H1 (cell line): ENCODE measurements around the gene MRFAP1L1. TPM values are rescaled to one million over a fixed set of nuclear protein-coding genes. Genes with fewer than 3 reads are reported as not detected.

Experiments
- CTCF ChIA-PET: fragments of 300-600 bp; sonication (Branson Sonifier 250); formaldehyde crosslinking; loops from one replicate; lab custom pipeline; 2021; ENCODE audit not compliant: partially characterized antibody; lab: Charles Lee
- POLR2A ChIA-PET: fragments of 300-600 bp; sonication (Branson Sonifier 250); formaldehyde crosslinking; loops from one replicate; lab custom pipeline; 2021; ENCODE audit warnings: inconsistent platforms; ENCODE audit not compliant: partially characterized antibody; lab: Charles Lee
- DNase-seq, 2 experiments: peaks; one replicate each; pipeline versions ENCODE4 v3.0.0 to v3.0.0-alpha.2; 2010 to 2022; ENCODE audit warnings: low spot score in 2 of 2, low read depth in 1 of 2, mixed read lengths in 1 of 2
- FAIRE-seq: peaks from 2 replicates; lab custom pipeline; 2011; peaks lifted over from hg19 to GRCh38; lab: Jason Lieb, UNC
- H2AFZ ChIP-seq: 2 replicates; pipeline ENCODE4 v1.8.1; 2012; ENCODE audit warnings: low read length, inconsistent platforms
- H2AK5ac ChIP-seq: 2 replicates; pipeline ENCODE4 v1.6.1; 2013; ENCODE audit warnings: low read depth, low read length
- H2BK120ac ChIP-seq: replicated peaks from 2 replicates; pipeline ENCODE3; 2013; ENCODE audit warnings: low read depth, low read length, inconsistent platforms
- H2BK12ac ChIP-seq: 2 replicates; pipeline ENCODE4 v1.6.1; 2013; ENCODE audit warnings: low read depth, low read length
- H2BK15ac ChIP-seq: 2 replicates; pipeline ENCODE4 v1.6.1; 2013; ENCODE audit warnings: low read length
- H2BK20ac ChIP-seq: 2 replicates; pipeline ENCODE4 v1.6.1; 2013; ENCODE audit warnings: low read length
- H2BK5ac ChIP-seq: 2 replicates; pipeline ENCODE4 v1.6.1; 2013; ENCODE audit warnings: low read depth, low read length
- H3K14ac ChIP-seq: 2 replicates; pipeline ENCODE4 v1.6.1; 2013; ENCODE audit warnings: inconsistent platforms; ENCODE audit not compliant: insufficient read length
- H3K18ac ChIP-seq: 2 replicates; pipeline ENCODE4 v1.6.1; 2013; ENCODE audit warnings: low read length; ENCODE audit errors: extremely low read depth
- H3K23ac ChIP-seq: 2 replicates; pipeline ENCODE4 v1.6.1; 2013; ENCODE audit warnings: inconsistent platforms; ENCODE audit not compliant: insufficient read length
- H3K23me2 ChIP-seq: 2 replicates; pipeline ENCODE4 v1.6.1; 2013; ENCODE audit warnings: low read depth, low read length
- H3K27ac ChIP-seq: 2 replicates; pipeline ENCODE4 v1.6.1; 2011; ENCODE audit warnings: low read depth, low read length, inconsistent platforms
- H3K27me3 ChIP-seq, 4 experiments: replicated peaks in 1 of 4; 1 replicate in 1 of 4; 2 replicates in 3 of 4; pipeline versions ENCODE4 v1.6.1 to v1.8.1; 2011 to 2013; ENCODE audit warnings: low read length in 3 of 4, mild to moderate bottlenecking in 3 of 4, inconsistent platforms in 2 of 4, mixed read lengths in 2 of 4, moderate library complexity in 1 of 4; ENCODE audit not compliant: control insufficient read depth in 3 of 4, insufficient read depth in 3 of 4; ENCODE audit errors: extremely low read depth in 1 of 4
- H3K36me3 ChIP-seq, 4 experiments: 2 replicates each; pipeline versions ENCODE4 v1.6.1 to v1.8.1; 2011 to 2013; ENCODE audit warnings: mild to moderate bottlenecking in 4 of 4, low read length in 3 of 4, moderate library complexity in 2 of 4, control low read depth in 1 of 4, inconsistent platforms in 1 of 4; ENCODE audit not compliant: insufficient read depth in 4 of 4, control insufficient read depth in 2 of 4
- H3K4ac ChIP-seq: replicated peaks from 2 replicates; pipeline ENCODE3; 2013; ENCODE audit warnings: low read length, low read depth, mixed read lengths, inconsistent platforms; ENCODE audit not compliant: insufficient read length
- H3K4me1 ChIP-seq, 4 experiments: replicated peaks in 1 of 4; 1 replicate in 1 of 4; 2 replicates in 3 of 4; pipeline versions ENCODE4 v1.6.1 to v1.8.1; 2011 to 2013; ENCODE audit warnings: low read length in 3 of 4, inconsistent platforms in 2 of 4, mixed read lengths in 1 of 4; ENCODE audit not compliant: insufficient read depth in 4 of 4, control insufficient read depth in 3 of 4
- H3K4me2 ChIP-seq, 2 experiments: 2 replicates each; pipeline versions ENCODE4 v1.6.1 to v1.8.1; 2011 to 2013; ENCODE audit warnings: low read depth in 2 of 2, low read length in 2 of 2, control low read depth in 1 of 2, inconsistent platforms in 1 of 2, mild to moderate bottlenecking in 1 of 2; ENCODE audit not compliant: insufficient read depth in 1 of 2
- H3K4me3 ChIP-seq, 4 experiments: fragments of 200-600, 300-600 bp in 1 of 4; sonication (generic), shearing (Covaris generic), sonication (Bioruptor Twin) in 1 of 4; 2 replicates each; pipeline versions ENCODE4 v1.5.1 to v1.8.1; 2011 to 2016; ENCODE audit warnings: low read length in 4 of 4, low read depth in 3 of 4, control low read depth in 2 of 4, inconsistent platforms in 2 of 4, mild to moderate bottlenecking in 2 of 4, mixed read lengths in 1 of 4, moderate library complexity in 1 of 4; ENCODE audit not compliant: insufficient read depth in 2 of 4; ENCODE audit errors: extremely low read depth in 1 of 4
- H3K56ac ChIP-seq: replicated peaks from 2 replicates; pipeline ENCODE3; 2013; ENCODE audit warnings: low read depth, mild to moderate bottlenecking, mixed read lengths, low read length, inconsistent platforms; ENCODE audit not compliant: insufficient read length
- H3K79me1 ChIP-seq: 2 replicates; pipeline ENCODE4 v1.6.1; 2013; ENCODE audit warnings: low read depth, low read length, control low read depth
- H3K79me2 ChIP-seq, 2 experiments: 2 replicates each; pipeline versions ENCODE4 v1.6.1 to v1.8.1; 2012 to 2013; ENCODE audit warnings: low read length in 2 of 2, mild to moderate bottlenecking in 2 of 2, inconsistent platforms in 1 of 2; ENCODE audit not compliant: insufficient read depth in 2 of 2, control insufficient read depth in 1 of 2
- H3K9ac ChIP-seq, 4 experiments: replicated peaks in 1 of 4; 1 replicate in 1 of 4; 2 replicates in 3 of 4; pipeline versions ENCODE4 v1.6.1 to v1.8.1; 2011 to 2013; ENCODE audit warnings: low read depth in 3 of 4, low read length in 3 of 4, control low read depth in 2 of 4, mild to moderate bottlenecking in 2 of 4, moderate library complexity in 2 of 4, inconsistent platforms in 1 of 4; ENCODE audit errors: extremely low read depth in 1 of 4
- H3K9me3 ChIP-seq, 2 experiments: 2 replicates each; pipeline versions ENCODE4 v1.6.1 to v1.8.1; 2012 to 2013; ENCODE audit warnings: mild to moderate bottlenecking in 2 of 2, moderate library complexity in 2 of 2, control low read depth in 1 of 2, inconsistent platforms in 1 of 2, low read depth in 1 of 2, low read length in 1 of 2, mixed read lengths in 1 of 2; ENCODE audit not compliant: insufficient read depth in 2 of 2
- H4K20me1 ChIP-seq, 2 experiments: replicated peaks in 1 of 2; 2 replicates each; pipeline versions ENCODE3 to v1.8.1; 2011 to 2013; ENCODE audit warnings: inconsistent platforms in 2 of 2, low read length in 2 of 2, mild to moderate bottlenecking in 1 of 2; ENCODE audit not compliant: insufficient read depth in 2 of 2, control insufficient read depth in 1 of 2
- H4K5ac ChIP-seq: 2 replicates; pipeline ENCODE4 v1.6.1; 2013; ENCODE audit warnings: low read length, low read depth, mixed read lengths, inconsistent platforms; ENCODE audit not compliant: insufficient read length
- H4K8ac ChIP-seq: 2 replicates; pipeline ENCODE4 v1.8.0; 2013; ENCODE audit warnings: mild to moderate bottlenecking, moderate library complexity, low read length, inconsistent platforms; ENCODE audit not compliant: insufficient read depth; ENCODE audit errors: extremely low read depth
- H4K91ac ChIP-seq: replicated peaks from 2 replicates; pipeline ENCODE3; 2013; ENCODE audit warnings: low read length, mixed read lengths, inconsistent platforms; ENCODE audit not compliant: insufficient read length
- E2F6 ChIP-seq: IDR thresholded peaks from 2 replicates; pipeline ENCODE4 v1.6.1; 2012; ENCODE audit warnings: inconsistent platforms
- EGR1 ChIP-seq: IDR thresholded peaks from 2 replicates; pipeline ENCODE4 v1.6.1; 2011; ENCODE audit warnings: low read depth, low read length, borderline replicate concordance
- GTF2F1 ChIP-seq: IDR thresholded peaks from 2 replicates; pipeline ENCODE4 v1.6.1; 2012; ENCODE audit warnings: low read depth, low read length, improper control_type of control experiment, borderline replicate concordance
- MAX ChIP-seq: IDR thresholded peaks from 2 replicates; pipeline ENCODE4 v1.6.1; 2012; ENCODE audit warnings: inconsistent platforms
- NANOG ChIP-seq: IDR thresholded peaks from 2 replicates; pipeline ENCODE4 v1.6.1; 2011; ENCODE audit warnings: low read length, low read depth, mild to moderate bottlenecking, inconsistent platforms; ENCODE audit not compliant: insufficient read depth, poor library complexity, severe bottlenecking
- POU5F1 ChIP-seq: IDR thresholded peaks from 2 replicates; pipeline ENCODE4 v1.6.1; 2011; ENCODE audit warnings: low read depth, mild to moderate bottlenecking, low read length, moderate library complexity
- RAD21 ChIP-seq, 2 experiments: IDR thresholded peaks in 1 of 2; conservative IDR thresholded peaks in 1 of 2; 2 replicates each; pipeline ENCODE4 v1.6.1; 2011; ENCODE audit warnings: low read depth in 2 of 2, low read length in 2 of 2, improper control_type of control experiment in 1 of 2, inconsistent platforms in 1 of 2, mild to moderate bottlenecking in 1 of 2, moderate library complexity in 1 of 2
- RNF2 ChIP-seq: fragments of 200-900, 300-1000 bp; sonication (generic); IDR thresholded peaks from 2 replicates; pipeline ENCODE4 v1.7.1; 2016; ENCODE audit warnings: borderline replicate concordance, low read depth, mild to moderate bottlenecking, antibody characterized with exemption, low read length; ENCODE audit not compliant: poor library complexity, severe bottlenecking; ENCODE audit errors: missing control alignments
- TAF7 ChIP-seq: optimal IDR thresholded peaks from 2 replicates; pipeline ENCODE3; 2011; ENCODE audit warnings: low read depth, mild to moderate bottlenecking, inconsistent platforms, low read length, moderate library complexity, borderline replicate concordance
- TEAD4 ChIP-seq: IDR thresholded peaks from 2 replicates; pipeline ENCODE4 v1.6.1; 2012; ENCODE audit warnings: low read depth, low read length, inconsistent platforms, mixed read lengths
- WGBS, 2 experiments: shearing (Covaris generic) in 1 of 2; methylation state at CpG; one replicate each; pipeline versions ENCODE4 v1.1.6 to v1.1.7; 2013 to 2015; ENCODE audit warnings: low lambda C conversion rate in 2 of 2, mixed read lengths in 2 of 2, inconsistent platforms in 1 of 2, low coverage in 1 of 2, missing lambda C conversion rate in 1 of 2; ENCODE audit not compliant: insufficient replicate concordance in 2 of 2, insufficient coverage in 1 of 2, insufficient read length in 1 of 2; ENCODE audit errors: extremely low coverage in 1 of 2, missing lambda C conversion rate in 1 of 2; 5-methylcytosine and 5-hydroxymethylcytosine counted together
- polyA plus RNA-seq, 7 experiments: library from polyadenylated mRNA; depleted of rRNA in 3 of 7; stranded (reverse) in 5 of 7; unstranded in 2 of 7; fragments of >200 nt in 5 of 7; fragments of 200-250 nt in 2 of 7; gene quantifications; 1 replicate in 5 of 7; 2 replicates in 1 of 7; 4 replicates in 1 of 7; pipeline versions ENCODE4 v1.2.1 to v1.2.3, GENCODE V29; 2011 to 2013; ENCODE audit warnings: missing spikeins in 2 of 7, mixed read lengths in 2 of 7
- total RNA-seq: library from RNA; stranded (reverse); fragmentation: NEBNext Ultra II Directional; extraction: Animal tissue kit (Norgen Biotek cat#: 25700); gene quantifications from 2 replicates; pipeline ENCODE4 v1.2.1, GENCODE V29; 2021

The MRFAP1L1 gene
- total and polyA plus RNA-seq, 2 of the 8 experiments (the other 6 are each of a cell fraction or from before 2014, with no cell fraction given) = 26.8 to 54.3 TPM

- Histone ChIP-seq H3K9me3 (no peaks in the 10 kb centered on the region), H3K4me3 (peak overlapping the region; percentile 84 to 96 (median 88)), H4K5ac (no peak overlapping the region), H4K8ac (no peak overlapping the region), H3K79me1 (peaks cover 5% of the 10 kb centered on the region), H3K4ac (no peak overlapping the region), H2BK20ac (no peak overlapping the region), H3K27me3 (no peaks in the 10 kb centered on the region; a peak in 3 of 7 replicates), H3K9ac (peak overlapping the region in 2 of 4 experiments; percentile 77 to 88; a peak in 3 of 7 replicates), H3K4me2 (peak overlapping the region; percentile 96 to 100), H3K18ac (no peak overlapping the region), H2BK12ac (no peak overlapping the region), H3K23me2 (peaks cover 6% of the 10 kb centered on the region), H2BK15ac (no peak overlapping the region), H3K36me3 (no peaks in the 10 kb centered on the region), H3K23ac (no peak overlapping the region), H2BK120ac (no peak overlapping the region), H3K27ac (no peak overlapping the region), H2BK5ac (no peak overlapping the region), H4K91ac (no peak overlapping the region), H2AFZ (no peak overlapping the region), H3K14ac (no peak overlapping the region), H2AK5ac (no peak overlapping the region), H3K4me1 (peaks cover 0 to 4% (median 0%) of the 10 kb centered on the region in 4 experiments; a peak in 2 of 7 replicates), H4K20me1 (peaks cover 3% of the 10 kb centered on the region in 2 experiments), H3K56ac (no peak overlapping the region), H3K79me2 (peaks cover 0 to 20% of the 10 kb centered on the region in 2 experiments; a peak in 2 of 4 replicates)
- 48% methylated on average over 7 of the region's 7 CpGs; no CpG with 5 or more reads in 1 of the 2 experiments for WGBS, 2 experiments
- ChIA-PET CTCF (interaction anchor here (0.6 to 11.1 kb wide), 17 partner anchors 9 to 354 kb away, joined by 3 to 182 read pairs (median 3); partner anchors contain the start of gene MRFAP1), POLR2A (interaction anchor here (0.6 to 2.8 kb wide), 10 partner anchors 9 to 157 kb away, joined by 3 to 9 read pairs (median 3); a partner anchor contains a TSS)
- FAIRE-seq (no peak), DNase-seq (no peak)
- TF ChIP-seq E2F6 = no peak
- no peak for TF ChIP-seq GTF2F1
- no peak for TF ChIP-seq RNF2
- no peak for TF ChIP-seq TAF7
- TF ChIP-seq MAX = no peak
- no peak for TF ChIP-seq EGR1
- TF ChIP-seq NANOG = no peak
- TF ChIP-seq POU5F1 = no peak
- no peak for TF ChIP-seq TEAD4
- TF ChIP-seq RAD21 (IDR thresholded peaks at IDR 0.05 in 1 of 2, conservative IDR thresholded peaks at IDR 0.05 in 1 of 2; ENCODE audit: low read depth in 2 of 2, low read length in 2 of 2) = no peak
Observed at GRCh38 chr4:6716958-6717655, 7.4 kb upstream of the MRFAP1L1 start.
